ENCODE data around the gene ADAP1.

The ADAP1 gene

GRCh38 chr7:981793-982510 lies 27.5 kb upstream of the ADAP1 start:
- no peak for TF ChIP-seq CTCF (IDR thresholded peaks at IDR 0.05; ENCODE audit: insufficient read depth, low read depth, low read length, missing control alignments)
- no peak for DNase-seq (ENCODE audit: low read depth)
- H3K4me3 ChIP-seq (ENCODE audit: low read depth, low read length), result no peak overlapping the region

- H3K4me3 ChIP-seq (ENCODE audit: low read depth, low read length), result no peak overlapping the region
- no peak for TF ChIP-seq CTCF (IDR thresholded peaks at IDR 0.05; ENCODE audit: insufficient read depth, low read depth, low read length, missing control alignments)
- no peak for DNase-seq (ENCODE audit: low read depth)
Measured at GRCh38 chr7:979886-980571, 25.5 kb upstream of the ADAP1 start.

GRCh38 chr7:979151-979550 lies 24.7 kb upstream of the ADAP1 start:
- no peak for DNase-seq (ENCODE audit: low read depth)
- TF ChIP-seq CTCF (IDR thresholded peaks at IDR 0.05; ENCODE audit: insufficient read depth, low read depth, low read length, missing control alignments), result no peak
- no peak overlapping the region for H3K4me3 ChIP-seq (ENCODE audit: low read depth, low read length)

- DNase-seq (ENCODE audit: low read depth), result no peak
- no peak overlapping the region for H3K4me3 ChIP-seq (ENCODE audit: low read depth, low read length)
- TF ChIP-seq CTCF (IDR thresholded peaks at IDR 0.05; ENCODE audit: insufficient read depth, low read depth, low read length, missing control alignments), result no peak
Measured at GRCh38 chr7:978416-979091, 24.1 kb upstream of the ADAP1 start.

- H3K4me3 ChIP-seq (ENCODE audit: low read depth, low read length), result no peak overlapping the region
- no peak for DNase-seq (ENCODE audit: low read depth)
- no peak for TF ChIP-seq CTCF (IDR thresholded peaks at IDR 0.05; ENCODE audit: insufficient read depth, low read depth, low read length, missing control alignments)
Measured at GRCh38 chr7:978049-978346, 23.5 kb upstream of the ADAP1 start.

- DNase-seq (ENCODE audit: low read depth), result no peak
- no peak for TF ChIP-seq CTCF (IDR thresholded peaks at IDR 0.05; ENCODE audit: insufficient read depth, low read depth, low read length, missing control alignments)
- no peak overlapping the region for H3K4me3 ChIP-seq (ENCODE audit: low read depth, low read length)
Measured at GRCh38 chr7:977326-978048, 23.0 kb upstream of the ADAP1 start.

All from GM12865 (cell line).